Glomerular visceral epithelial cell (primary cell): Measurements from ENCODE around the gene KIAA0753.
"Not testable (repeated sequence)": the region's sequence is repeated elsewhere in the genome, so short reads cannot be mapped to it uniquely, and the experiment has no call there.

Experiments
- DNase-seq: peaks from one replicate; pipeline ENCODE4 v3.0.0-alpha.2; 2016; ENCODE audit errors: extremely low spot score

The KIAA0753 gene

GRCh38 chr17:6668727-6669425 lies 28.4 kb upstream of the KIAA0753 start:
- DNase-seq = no peak

- DNase-seq = no peak
These were observed 27.7 kb upstream of the KIAA0753 start for GRCh38 chr17:6668219-6668618.

GRCh38 chr17:6667516-6667915 lies 27.0 kb upstream of the KIAA0753 start:
- no peak for DNase-seq

- DNase-seq = no peak
These were observed 26.0 kb upstream of the KIAA0753 start for GRCh38 chr17:6666557-6666956.

- DNase-seq = peak; percentile 87
These were observed 25.6 kb upstream of the KIAA0753 start for GRCh38 chr17:6666077-6666521.

GRCh38 chr17:6663200-6663599 lies 22.7 kb upstream of the KIAA0753 start:
- not testable (repeated sequence) for DNase-seq

- no peak for DNase-seq
These were observed 20.9 kb upstream of the KIAA0753 start for GRCh38 chr17:6661464-6661848.

- DNase-seq = no peak
These were observed 20.4 kb upstream of the KIAA0753 start for GRCh38 chr17:6660805-6661463.

- no peak for DNase-seq
These were observed 19.6 kb upstream of the KIAA0753 start for GRCh38 chr17:6660101-6660500.

GRCh38 chr17:6658411-6658810 lies 17.9 kb upstream of the KIAA0753 start:
- DNase-seq = not testable (repeated sequence)

- DNase-seq = no peak
These were observed 17.2 kb upstream of the KIAA0753 start for GRCh38 chr17:6657633-6658287.

- not testable (repeated sequence) for DNase-seq
These were observed 16.5 kb upstream of the KIAA0753 start for GRCh38 chr17:6656797-6657632.

- DNase-seq = not testable (repeated sequence)
These were observed 15.3 kb upstream of the KIAA0753 start for GRCh38 chr17:6655732-6656361.

- peak; percentile 27 for DNase-seq
These were observed 14.6 kb upstream of the KIAA0753 start for GRCh38 chr17:6654841-6655731.

- peak; percentile 20 for DNase-seq
These were observed 11.5 kb upstream of the KIAA0753 start for GRCh38 chr17:6651919-6652452.

- DNase-seq = peak; percentile 96
These were observed 10.9 kb upstream of the KIAA0753 start, which contains the start of the genes C17orf100 and MED31 for GRCh38 chr17:6651354-6651918. C17orf100 (plus strand) TSS chr17:6651762; CDS start chr17:6651914, 152 bp downstream. MED31 (minus strand) TSS chr17:6651605; CDS start chr17:6651528, 77 bp downstream.

GRCh38 chr17:6648181-6648580 lies 7.7 kb upstream of the KIAA0753 start:
- peak; percentile 23 for DNase-seq

GRCh38 chr17:6643451-6644125 lies 3.1 kb upstream of the KIAA0753 start:
- DNase-seq = peak; percentile 26

- no peak for DNase-seq
These were observed 2.1 kb upstream of the KIAA0753 start for GRCh38 chr17:6642592-6642991.
